Lower leg skin (tissue), 4 donors: ENCODE results near the gene ALX4. TPM values are rescaled to one million over a fixed set of nuclear protein-coding genes. Genes with fewer than 3 reads are reported as not detected.

Experiments used
- DNase-seq, 2 donors: peaks; one replicate each; pipeline ENCODE4 v3.0.0-alpha.2; 2019; ENCODE audit warnings: low spot score in 2 of 2
- H3K4me3 ChIP-seq: fragments of 200-600 bp; sonication (generic); 2 replicates; pipeline ENCODE4 v1.5.1; 2017; ENCODE audit warnings: mild to moderate bottlenecking, low read depth; ENCODE audit not compliant: poor library complexity, severe bottlenecking
- POLR2A ChIP-seq, 2 donors: fragments of 450-650 bp; IDR thresholded peaks; one replicate each; pipeline ENCODE4 v1.6.1; 2016 to 2017; ENCODE audit warnings: antibody characterized with exemption in 2 of 2, mild to moderate bottlenecking in 1 of 2, moderate library complexity in 1 of 2
- WGBS, 2 donors: methylation state at CpG; one replicate each; pipeline ENCODE4 v1.1.5; 2018; 5-methylcytosine and 5-hydroxymethylcytosine counted together
- intact Hi-C: fragments of 100-400 bp; cut with DNase I; formaldehyde crosslinking; loops from one replicate; pipeline ENCODE4 v1.15.0; 2023; ENCODE audit warnings: low total_unique reads
- total RNA-seq, 4 donors: library from RNA; depleted of rRNA; stranded (reverse); fragments of >200 nt; gene quantifications; one replicate each; pipeline ENCODE4 v1.1.0, GENCODE V29; 2016
- TF ChIP-seq, protein P1 (sequence below), 3 donors: fragments of 450-650 bp; IDR thresholded peaks; one replicate each; pipeline ENCODE4 v1.5.1; 2016; ENCODE audit warnings: antibody characterized with exemption in 3 of 3, mild to moderate bottlenecking in 3 of 3, moderate library complexity in 2 of 3

ALX4 gene
- total RNA-seq, 4 donors from 2014 or later, result 0.04 to 1.7 (median 0.96) TPM; not detected in 1

GRCh38 chr11:44252999-44253602 is 56.8 kb downstream of the ALX4 start:
- TF ChIP-seq, protein P1, sequence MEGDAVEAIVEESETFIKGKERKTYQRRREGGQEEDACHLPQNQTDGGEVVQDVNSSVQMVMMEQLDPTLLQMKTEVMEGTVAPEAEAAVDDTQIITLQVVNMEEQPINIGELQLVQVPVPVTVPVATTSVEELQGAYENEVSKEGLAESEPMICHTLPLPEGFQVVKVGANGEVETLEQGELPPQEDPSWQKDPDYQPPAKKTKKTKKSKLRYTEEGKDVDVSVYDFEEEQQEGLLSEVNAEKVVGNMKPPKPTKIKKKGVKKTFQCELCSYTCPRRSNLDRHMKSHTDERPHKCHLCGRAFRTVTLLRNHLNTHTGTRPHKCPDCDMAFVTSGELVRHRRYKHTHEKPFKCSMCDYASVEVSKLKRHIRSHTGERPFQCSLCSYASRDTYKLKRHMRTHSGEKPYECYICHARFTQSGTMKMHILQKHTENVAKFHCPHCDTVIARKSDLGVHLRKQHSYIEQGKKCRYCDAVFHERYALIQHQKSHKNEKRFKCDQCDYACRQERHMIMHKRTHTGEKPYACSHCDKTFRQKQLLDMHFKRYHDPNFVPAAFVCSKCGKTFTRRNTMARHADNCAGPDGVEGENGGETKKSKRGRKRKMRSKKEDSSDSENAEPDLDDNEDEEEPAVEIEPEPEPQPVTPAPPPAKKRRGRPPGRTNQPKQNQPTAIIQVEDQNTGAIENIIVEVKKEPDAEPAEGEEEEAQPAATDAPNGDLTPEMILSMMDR (IDR thresholded peaks at IDR 0.05), result no peak
- TF ChIP-seq POLR2A (IDR thresholded peaks at IDR 0.05), result no peak
- no peak for DNase-seq
- intact Hi-C loops, result no loop called here
- no peak overlapping the region for H3K4me3 ChIP-seq
- 83% methylated on average over 2 of the region's 2 CpGs for WGBS, 2 donors

- H3K4me3 ChIP-seq, result no peak overlapping the region
- 74 to 81% methylated on average over 6 of the region's 6 CpGs for WGBS, 2 donors
- intact Hi-C loops, result no loop called here
- no peak for DNase-seq
- no peak for TF ChIP-seq POLR2A (IDR thresholded peaks at IDR 0.05)
- TF ChIP-seq, protein P1 (IDR thresholded peaks at IDR 0.05), result no peak
Measured at GRCh38 chr11:44250421-44250820, 59.5 kb downstream of the ALX4 start.

- TF ChIP-seq, protein P1 (IDR thresholded peaks at IDR 0.05), result no peak
- TF ChIP-seq POLR2A (IDR thresholded peaks at IDR 0.05), result no peak
- H3K4me3 ChIP-seq, result no peak overlapping the region
- DNase-seq, result no peak
- 78 to 79% methylated on average over 2 of the region's 2 CpGs for WGBS, 2 donors
- intact Hi-C loops, result no loop called here
Measured at GRCh38 chr11:44248109-44248508, 61.8 kb downstream of the ALX4 start.

DNA sequence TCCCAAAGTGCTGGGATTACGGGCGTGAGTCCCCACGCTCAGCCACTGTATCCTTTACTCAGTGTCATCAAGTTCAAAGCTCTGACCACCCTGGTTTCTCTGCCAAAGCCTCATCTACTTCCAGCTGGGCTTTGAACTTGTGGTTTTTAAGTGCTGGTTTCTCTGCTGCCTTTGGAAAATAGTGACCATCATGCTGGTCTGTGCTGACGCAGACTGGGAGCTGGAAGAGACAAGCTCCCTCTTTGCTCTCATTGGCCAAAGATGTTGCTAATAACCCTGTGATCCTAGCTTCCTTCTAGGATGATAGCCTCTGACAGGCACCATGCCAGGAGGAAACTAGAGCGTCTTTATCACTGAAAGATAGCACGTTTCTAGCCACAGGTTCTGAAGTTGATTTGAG is 62.4 kb downstream of the ALX4 start:
- no peak overlapping the region for H3K4me3 ChIP-seq
- intact Hi-C loops, result no loop called here
- DNase-seq, result no peak
- 79 to 81% methylated on average over 6 of the region's 6 CpGs for WGBS, 2 donors
- TF ChIP-seq POLR2A (IDR thresholded peaks at IDR 0.05), result no peak
- TF ChIP-seq, protein P1 (IDR thresholded peaks at IDR 0.05), result no peak

- no peak for DNase-seq
- intact Hi-C loops, result no loop called here
- H3K4me3 ChIP-seq, result no peak overlapping the region
- 26 to 29% methylated on average over 4 of the region's 4 CpGs for WGBS, 2 donors
- TF ChIP-seq POLR2A (IDR thresholded peaks at IDR 0.05), result no peak
- TF ChIP-seq, protein P1 (IDR thresholded peaks at IDR 0.05), result no peak
Measured at GRCh38 chr11:44246726-44247125, 63.2 kb downstream of the ALX4 start.
